GM18502 (cell line): Measurements from ENCODE around the gene UNC93A.
"Not testable (repeated sequence)": the region's sequence is repeated elsewhere in the genome, so short reads cannot be mapped to it uniquely, and the experiment has no call there.

ENCODE experiments used
- ATAC-seq: cut with Tn5 transposase; IDR thresholded peaks from one replicate; pipeline ENCODE4 v1.9.1; 2021; ENCODE audit warnings: mild to moderate bottlenecking; ENCODE audit not compliant: unreplicated experiment, poor library complexity

The UNC93A gene

DNA sequence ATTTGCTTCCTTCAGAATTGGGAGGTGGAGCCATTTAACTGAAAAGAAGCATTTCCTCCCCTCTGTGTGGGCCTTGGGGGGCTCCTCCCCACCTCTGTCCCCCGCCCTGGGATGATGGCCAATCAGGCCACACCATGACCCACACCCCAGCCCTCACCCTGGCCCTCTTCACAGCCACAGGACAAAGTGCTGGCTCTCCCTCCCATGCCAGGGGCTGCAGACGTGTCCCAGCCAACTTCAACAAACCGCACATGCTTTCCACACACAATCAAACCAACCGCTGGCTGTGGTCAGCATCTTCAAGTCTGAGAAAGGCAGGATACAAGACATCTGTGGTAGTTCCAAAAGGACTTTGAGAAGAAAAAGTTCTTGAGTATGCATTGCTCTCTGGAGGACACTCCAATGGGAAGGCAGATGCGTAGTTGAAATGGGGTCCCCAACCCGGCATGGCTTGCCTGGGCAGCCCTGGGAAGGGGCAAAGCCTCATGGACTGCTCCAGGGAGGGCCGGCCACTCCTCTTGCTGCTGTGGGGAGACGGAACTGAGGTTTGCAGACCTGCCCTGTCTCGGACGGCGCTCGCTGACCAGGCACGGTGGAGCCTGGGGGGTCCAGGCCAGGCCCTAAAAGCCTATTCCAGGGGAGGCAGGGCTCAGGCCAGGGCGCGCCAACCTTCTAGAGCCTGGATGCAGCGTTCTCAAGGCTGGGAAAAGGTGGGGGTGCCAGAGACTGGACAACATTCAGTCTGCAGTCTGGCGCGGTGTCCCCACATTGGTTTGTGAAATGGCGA, 45.9 kb downstream of the UNC93A start:
- no peak for ATAC-seq

DNA sequence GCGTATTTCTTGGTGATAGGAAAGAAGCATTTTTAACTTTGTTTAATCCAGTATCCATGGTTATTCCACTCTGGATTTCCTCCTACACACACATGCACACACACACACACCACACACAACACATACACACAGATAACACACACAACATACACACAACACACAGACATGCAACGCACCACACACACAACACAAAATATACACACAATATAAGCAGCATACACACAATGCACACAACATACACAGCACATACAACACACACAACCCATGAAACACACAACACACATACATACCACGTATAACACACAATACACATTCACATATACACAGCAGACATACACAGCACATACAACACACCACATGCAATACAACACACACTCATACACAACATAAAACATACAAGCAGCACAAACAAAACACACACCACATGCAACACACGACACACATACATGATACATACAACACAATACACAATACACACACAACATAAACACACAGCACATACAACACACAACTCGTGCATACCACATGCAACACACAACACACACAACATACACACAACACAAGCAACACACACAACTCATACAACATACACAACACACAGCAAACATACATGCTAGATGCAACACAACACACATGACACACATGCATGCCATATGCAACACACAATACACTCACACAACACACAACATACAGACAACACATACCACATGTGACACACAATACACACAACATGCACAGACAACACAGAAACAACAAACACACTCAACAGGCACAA, 46.7 kb downstream of the UNC93A start:
- no peak for ATAC-seq

DNA sequence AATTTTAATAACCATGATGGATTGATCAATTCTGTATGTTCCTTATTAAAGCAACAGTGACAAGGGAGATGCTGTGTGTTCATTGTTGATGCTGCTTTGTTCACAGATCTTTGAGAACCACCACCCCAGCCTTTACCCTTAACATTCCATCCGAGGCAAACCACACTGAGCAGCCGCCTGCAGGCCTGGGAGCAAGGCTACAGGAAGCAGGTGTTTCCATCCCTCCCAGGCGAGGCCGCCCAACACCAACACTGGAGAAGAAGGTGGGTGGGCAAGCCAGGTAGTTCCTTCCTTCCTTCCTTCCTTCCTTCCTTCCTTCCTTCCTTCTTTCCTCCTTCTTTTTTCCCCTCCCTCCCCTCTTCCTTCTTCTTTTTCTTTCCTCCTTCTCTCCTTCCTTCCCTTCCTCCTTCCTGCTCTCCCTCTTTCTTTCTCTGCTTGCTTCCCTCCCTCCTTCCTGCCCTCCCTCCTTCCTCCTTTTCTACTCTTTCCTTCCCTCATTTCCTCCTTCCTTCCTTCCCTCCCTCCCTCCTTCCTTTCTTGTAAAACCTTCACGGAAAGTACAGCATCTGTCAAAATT, 47.5 kb downstream of the UNC93A start:
- ATAC-seq = no peak

DNA sequence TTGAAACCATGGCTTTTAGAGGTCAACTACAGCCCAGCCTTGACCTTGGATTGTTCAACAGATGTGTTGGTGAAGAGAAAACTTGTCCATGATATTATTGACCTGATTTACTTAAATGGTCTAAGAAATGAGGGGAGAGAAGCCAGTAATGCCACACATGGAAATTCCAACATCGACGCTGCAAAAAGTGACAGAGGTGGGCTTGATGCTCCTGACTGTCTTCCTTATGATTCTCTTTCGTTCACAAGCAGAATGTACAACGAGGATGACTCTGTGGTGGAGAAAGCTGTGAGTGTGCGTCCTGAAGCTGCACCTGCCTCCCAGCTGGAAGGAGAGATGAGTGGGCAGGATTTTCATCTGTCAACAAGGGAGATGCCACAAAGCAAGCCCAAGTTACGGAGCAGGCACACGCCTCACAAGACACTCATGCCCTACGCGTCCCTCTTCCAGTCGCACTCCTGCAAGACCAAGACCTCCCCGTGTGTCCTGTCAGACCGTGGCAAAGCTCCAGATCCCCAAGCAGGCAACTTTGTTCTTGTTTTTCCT, 50.0 kb downstream of the UNC93A start:
- ATAC-seq = no peak

DNA sequence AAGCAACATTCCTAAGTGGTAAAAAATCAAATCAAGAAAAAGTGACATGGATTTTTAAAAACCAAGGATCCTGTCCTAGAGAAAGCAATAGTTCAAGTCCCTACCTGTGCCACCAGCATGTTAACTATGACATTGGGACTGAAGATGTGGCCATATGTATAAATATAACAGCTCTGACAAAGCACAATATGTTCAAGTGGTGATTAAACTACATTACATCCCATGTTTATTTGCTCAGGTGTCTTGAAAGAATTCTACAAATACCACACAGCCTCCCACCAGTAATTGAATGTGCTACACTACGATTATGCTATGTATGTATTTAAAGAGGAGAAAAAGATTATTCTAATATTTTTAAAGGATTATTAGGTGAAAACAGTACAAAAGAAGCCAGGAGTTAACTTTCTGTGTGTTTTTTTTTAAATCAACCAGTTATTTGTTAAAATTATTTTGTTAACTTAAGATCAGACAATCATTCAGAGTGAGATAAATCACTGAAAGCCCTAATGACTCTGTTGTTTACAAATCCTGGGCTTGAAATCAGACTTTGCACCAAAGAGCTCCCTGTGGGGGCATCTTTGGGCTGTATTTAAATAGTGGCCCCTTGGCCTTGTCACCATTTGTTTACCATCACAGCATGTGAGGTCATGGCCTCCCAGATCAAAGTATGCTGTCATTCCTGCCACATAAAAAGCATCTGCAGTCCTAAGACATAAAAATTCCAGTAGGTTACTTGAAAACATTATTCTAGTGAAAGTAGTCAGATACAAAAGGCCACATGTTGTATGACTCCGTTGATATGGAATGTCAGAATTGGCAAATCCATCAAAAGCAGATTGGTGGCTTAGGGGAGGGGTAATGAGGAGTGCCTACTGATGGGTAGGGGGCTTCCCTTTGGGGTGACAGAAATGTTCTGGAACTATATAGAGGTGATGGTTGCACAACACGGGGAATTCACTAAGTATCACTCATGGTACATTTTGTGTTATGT, 50.8 kb downstream of the UNC93A start:
- no peak for ATAC-seq

DNA sequence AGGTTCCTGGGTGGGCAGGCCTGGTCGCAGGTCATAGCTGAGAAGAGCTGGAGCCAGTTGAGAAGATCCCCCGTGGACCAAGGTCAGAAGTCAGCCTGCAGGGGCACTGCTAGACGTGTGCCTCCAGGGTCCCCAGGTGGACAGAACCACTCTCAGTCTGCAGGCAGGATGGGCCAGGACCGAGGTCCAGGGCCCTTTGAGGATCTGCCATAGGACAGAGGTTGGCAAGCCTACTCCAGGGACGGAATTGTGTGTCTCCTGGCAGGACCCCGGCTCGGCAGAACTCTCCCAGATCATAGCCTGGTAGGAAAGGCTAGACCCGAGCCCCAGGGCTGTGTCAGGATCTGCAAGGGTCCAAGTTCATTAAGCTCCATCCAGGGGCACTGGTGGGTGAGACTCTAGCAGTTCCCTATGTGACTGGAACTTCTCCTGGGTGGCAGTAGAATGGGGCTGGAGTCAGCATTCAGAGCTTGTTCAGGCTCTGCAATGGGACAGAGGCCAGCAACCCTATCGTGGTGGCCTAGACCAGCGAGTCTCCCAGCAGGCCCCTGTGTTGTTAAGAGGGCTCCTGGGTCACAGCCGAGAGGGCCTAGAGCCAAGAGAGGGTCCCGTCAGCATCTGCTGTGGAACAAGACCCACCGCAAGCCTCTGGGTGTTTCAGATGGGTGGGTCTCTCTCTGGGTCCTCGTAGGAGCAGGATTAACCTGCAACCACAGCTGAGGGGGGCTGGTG, 51.9 kb downstream of the UNC93A start:
- no peak for ATAC-seq

DNA sequence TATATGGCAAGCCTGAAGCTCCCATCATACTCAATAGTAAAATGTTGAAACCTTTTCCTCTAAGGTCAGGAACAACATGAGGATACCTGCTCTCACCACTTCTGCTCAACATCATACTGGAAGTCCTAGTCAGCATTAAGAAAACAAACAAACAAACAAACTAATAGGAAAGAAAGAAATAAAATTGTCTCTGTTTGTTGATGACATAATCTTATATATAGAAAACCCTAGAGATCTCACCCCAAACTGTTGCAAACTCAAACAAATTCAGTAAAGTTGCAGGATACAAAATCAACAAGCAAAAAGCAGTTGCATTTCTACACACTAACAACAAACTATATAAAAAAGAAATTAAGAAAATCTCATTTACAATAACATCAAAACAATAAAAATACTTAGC, 54.2 kb downstream of the UNC93A start:
- ATAC-seq = no peak

DNA sequence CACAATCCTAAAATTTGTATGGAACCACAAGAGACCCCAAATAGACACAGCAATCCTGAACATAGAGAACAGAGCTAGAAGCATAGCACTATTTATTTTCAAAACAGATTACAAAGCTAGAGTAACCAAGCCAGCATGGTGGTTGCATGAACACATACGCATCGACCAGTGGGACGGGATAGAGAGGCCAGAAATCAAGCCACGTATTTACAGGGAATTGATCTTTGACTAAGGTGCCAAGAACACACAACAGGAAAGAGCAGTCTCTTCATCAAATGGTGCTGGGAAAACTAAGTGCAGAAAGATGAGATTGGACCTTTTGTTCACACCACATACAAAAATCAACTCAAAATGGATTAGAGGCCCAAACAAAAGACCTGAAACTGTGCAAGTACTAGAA, 54.8 kb downstream of the UNC93A start:
- no peak for ATAC-seq

DNA sequence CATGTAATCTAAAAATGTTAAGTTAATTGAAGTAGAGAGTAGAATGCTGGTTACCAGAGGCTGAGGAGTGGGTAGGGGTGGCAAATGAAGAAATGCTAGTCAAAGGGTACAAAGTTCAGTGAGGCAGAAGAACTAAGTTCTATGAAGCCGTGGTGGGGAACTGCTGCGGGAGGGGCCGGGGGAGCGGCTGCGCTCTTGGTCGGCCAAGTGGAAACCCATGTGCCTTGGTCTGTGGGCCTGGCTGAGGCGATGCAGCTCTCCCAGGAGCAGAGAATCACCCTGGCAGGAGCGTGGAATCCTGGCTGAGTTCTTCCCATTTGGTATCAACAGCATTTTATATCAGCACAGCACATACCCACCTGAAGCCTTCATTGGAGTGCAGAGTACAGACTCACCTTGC, 56.1 kb downstream of the UNC93A start:
- ATAC-seq = no peak

DNA sequence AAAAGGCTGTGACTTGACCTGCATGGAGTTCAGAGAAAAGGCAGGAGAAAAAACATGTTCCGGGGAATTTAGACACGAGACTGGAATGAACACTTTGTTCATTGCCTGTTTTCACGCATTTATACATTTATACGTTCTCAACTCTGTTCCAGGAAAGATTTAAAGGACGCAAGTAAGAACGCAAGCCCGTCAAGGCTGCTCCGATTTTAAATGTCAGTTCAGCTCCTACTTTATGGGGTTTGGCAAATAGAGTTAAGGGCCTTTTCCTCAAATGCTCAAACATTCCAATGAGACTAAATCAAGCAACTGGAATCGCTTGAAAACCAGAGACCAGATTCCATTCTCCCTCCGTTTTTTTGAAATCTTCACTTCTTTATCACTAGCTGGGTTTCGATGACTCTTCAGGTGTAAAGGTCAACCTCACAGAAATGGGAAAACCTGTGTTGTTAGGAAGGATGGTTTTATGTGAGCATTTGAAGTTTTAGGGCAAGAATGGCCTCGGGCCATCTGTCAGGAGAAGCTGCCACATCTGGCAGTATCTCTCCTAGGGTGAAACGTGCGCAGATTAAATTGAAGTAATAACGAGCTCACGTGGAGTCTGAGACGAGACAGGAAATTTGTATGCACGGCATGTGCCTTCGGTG, 58.6 kb downstream of the UNC93A start:
- ATAC-seq = no peak

DNA sequence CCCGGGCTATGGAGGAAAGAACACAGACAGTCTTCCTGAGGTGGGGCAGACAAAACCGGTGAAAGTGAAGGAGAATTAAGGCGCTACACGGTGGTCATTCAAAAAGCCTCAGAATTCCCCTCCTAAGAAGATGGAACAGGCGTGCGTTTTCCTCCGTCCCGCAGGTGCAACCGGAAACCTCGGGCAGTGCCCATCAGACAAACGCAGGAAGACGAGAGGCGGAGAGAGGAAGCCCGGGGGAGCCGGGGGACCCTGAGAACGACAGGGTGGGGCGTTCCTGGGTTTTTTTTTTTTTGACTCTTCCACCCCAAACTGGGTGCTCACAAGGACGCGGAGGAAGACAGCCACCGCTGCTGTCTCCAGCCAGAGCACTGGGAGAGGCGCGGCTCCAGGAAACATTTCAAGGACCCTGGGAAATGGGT, 59.2 kb downstream of the UNC93A start:
- ATAC-seq = no peak

DNA sequence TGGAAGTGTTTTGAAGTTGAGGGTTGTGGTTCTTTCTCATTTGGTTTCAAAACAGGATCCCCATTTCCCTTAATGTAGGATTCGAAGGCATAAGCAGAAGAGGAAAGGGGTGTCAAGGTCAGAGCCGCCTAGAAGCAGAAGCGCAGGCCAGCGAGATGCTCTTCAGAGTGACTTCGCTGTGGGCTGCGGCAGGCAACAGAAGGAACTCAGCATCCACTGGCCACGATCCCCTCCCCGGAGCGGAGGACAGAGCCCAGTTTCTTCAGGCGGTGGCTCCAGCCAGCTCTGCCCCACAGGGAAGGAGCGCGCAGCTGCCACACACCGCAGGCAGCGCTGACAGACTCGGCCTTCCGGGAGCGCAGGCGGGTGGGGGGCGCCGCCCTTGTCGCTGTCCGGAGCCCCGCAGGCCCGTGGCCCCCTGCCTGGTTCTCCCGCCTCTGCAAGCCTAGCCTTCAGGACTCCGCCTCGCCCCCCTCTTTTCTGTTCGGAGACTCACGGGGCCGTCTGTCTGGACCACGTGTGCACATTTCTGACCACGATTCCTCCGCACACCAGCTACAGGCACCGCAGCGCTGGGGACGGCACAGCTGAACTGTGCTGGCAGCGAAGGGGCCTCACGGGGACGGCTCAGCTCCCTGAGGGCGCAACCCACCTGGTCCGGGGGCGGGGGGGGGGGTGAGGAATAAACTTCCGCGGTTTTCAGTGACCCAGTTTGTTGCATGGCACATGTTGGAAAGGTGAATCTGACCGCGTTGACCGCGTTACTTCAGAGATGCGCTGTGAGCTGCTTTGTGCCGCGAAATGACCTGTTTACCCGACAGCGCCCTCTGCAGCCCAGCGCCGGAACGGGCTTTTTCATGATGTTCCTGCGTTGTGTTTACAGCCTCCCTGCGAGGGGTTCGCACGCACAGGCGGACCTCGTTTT, 59.9 kb downstream of the UNC93A start:
- peak; percentile 73 for ATAC-seq

DNA sequence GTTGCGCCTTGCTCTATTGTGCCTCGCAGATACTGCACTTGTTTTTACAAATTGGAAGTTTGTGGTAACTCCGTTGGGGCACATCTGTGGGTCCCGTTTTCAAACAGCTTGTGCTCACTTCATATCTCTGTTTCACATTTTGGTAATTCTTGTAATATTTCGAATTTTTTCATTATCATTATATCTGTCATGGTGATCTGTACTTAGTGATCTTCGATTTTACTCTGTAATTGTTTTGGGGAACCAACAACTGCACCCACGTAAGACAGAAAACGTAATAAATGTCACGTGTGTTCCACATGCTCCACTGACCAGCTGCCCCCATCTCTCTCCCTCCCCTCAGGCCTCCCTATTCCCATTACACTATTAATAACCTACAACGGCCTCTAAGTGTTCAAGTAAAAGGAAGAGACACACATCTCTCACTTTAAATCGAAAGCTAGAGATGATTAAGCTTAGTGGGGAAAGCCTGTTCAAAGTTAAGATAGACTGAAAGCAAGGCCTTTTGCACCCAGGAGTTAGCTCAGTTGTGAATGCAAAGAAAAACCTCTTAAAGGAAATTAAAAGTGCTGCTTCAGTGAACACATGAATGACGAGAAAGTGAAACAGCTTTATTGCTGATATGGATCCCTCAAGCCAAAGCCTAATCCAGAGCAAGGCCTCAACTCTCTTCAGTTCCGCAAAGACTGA, 60.7 kb downstream of the UNC93A start:
- ATAC-seq = peak; percentile 53

DNA sequence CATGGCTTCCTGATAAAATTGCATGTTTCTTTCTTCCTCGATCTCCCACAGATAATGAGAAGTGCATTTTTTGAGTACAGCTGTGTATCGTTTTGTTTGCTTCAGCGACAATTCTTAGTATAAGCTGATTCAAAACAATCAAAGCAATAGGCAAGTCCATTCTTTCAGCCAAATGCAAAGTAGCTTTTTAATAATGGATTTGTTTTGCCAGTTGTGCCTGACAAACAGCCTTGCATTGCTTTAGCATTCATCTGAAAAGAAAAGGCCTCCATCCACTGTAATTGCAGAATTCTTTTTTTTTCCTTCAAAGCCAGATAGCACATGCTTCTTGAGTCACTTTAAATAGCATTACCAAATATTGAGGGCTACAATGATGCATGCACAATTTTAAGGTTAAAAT, 65.8 kb downstream of the UNC93A start:
- no peak for ATAC-seq

DNA sequence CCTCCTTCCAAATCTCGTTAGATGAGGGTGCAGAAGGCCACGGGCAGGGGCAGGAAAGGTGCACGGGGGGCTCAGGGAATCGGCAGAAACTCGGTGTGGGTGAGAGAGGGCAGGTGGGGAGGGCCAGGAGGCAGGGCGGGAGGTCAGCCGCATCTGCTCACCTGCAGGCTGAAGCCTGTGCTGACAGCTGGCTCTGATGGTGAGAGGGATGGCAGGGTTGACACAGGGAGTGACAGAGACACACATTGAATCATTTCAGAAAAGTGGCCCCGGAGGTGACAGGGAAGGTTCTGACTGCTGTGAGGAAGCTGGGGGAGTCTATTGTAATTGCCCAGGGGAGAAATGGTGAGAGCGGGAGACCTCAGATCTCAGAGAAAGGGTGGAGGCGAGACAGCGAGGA, 67.3 kb downstream of the UNC93A start:
- ATAC-seq = not testable (repeated sequence)

DNA sequence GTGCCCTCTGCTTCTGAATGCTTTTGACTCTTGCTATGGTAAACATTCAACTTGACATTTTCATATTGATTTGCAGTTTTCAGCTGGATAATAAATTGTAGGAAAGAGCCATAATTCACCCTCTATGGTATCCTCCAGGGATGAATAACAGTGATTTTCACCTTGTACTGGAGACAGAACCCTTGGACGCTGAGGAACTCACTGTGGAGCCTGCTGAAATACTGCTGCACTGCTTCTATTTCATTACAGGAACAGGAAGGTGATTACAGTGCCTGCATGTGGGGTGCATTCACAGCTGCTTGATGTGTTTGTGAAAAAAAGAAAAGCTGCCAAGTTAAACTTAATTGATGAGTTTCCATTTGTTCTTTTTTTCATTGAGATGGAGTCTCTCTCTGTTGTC, 70.1 kb downstream of the UNC93A start:
- ATAC-seq = not testable (repeated sequence)
